Right hindlimb (tissue), 1 donor: ENCODE measurements around the gene RAB11B.
A peak's percentile ranks its signal among the peaks of the same experiment; 100 is the strongest.
"Not testable (repeated sequence)": the region's sequence is repeated elsewhere in the genome, so short reads cannot be mapped to it uniquely, and the experiment has no call there.

Experiments used
- DNase-seq: peaks from one replicate; pipeline ENCODE4 v3.0.0-alpha.2; 2018

RAB11B gene

GRCh38 chr19:8396563-8397203 is 6.5 kb downstream of the RAB11B start:
- DNase-seq, result peak; percentile 62

GRCh38 chr19:8397271-8397670 is 7.1 kb downstream of the RAB11B start:
- DNase-seq, result no peak

GRCh38 chr19:8397746-8398310 is 7.7 kb downstream of the RAB11B start:
- DNase-seq, result no peak

- no peak for DNase-seq
These were observed 8.2 kb downstream of the RAB11B start for GRCh38 chr19:8398311-8398771.

GRCh38 chr19:8399681-8400188 is 9.6 kb downstream of the RAB11B start:
- DNase-seq, result no peak

GRCh38 chr19:8401981-8402411 is 11.8 kb downstream of the RAB11B start:
- DNase-seq, result no peak

- DNase-seq, result no peak
These were observed 13.1 kb downstream of the RAB11B start for GRCh38 chr19:8403098-8403819.

- DNase-seq, result no peak
These were observed 13.6 kb downstream of the RAB11B start for GRCh38 chr19:8403820-8404109.

- DNase-seq, result no peak
These were observed 14.4 kb downstream of the RAB11B start for GRCh38 chr19:8404391-8405151.

- DNase-seq, result not testable (repeated sequence)
These were observed 20.6 kb downstream of the RAB11B start for GRCh38 chr19:8410718-8411117.

GRCh38 chr19:8412783-8413628 is 22.8 kb downstream of the RAB11B start, which contains the start of gene MARCHF2:
Gene MARCHF2 (plus strand): TSS chr19:8413305. CDS start chr19:8421841, 8,536 bp downstream.
- DNase-seq, result peak; percentile 98

- DNase-seq, result no peak
These were observed 23.5 kb downstream of the RAB11B start for GRCh38 chr19:8413629-8413995.

- DNase-seq, result no peak
These were observed 26.6 kb downstream of the RAB11B start for GRCh38 chr19:8416796-8417195.

GRCh38 chr19:8421484-8422461 is 31.6 kb downstream of the RAB11B start:
- DNase-seq, result no peak

GRCh38 chr19:8423817-8424223 is 33.7 kb downstream of the RAB11B start:
- DNase-seq, result peak; percentile 92

- DNase-seq, result not testable (repeated sequence)
These were observed 35.2 kb downstream of the RAB11B start for GRCh38 chr19:8425331-8425730.

- no peak for DNase-seq
These were observed 36.1 kb downstream of the RAB11B start for GRCh38 chr19:8426283-8426682.

- no peak for DNase-seq
These were observed 38.9 kb downstream of the RAB11B start for GRCh38 chr19:8429044-8429443.

GRCh38 chr19:8429826-8430225 is 39.7 kb downstream of the RAB11B start:
- DNase-seq, result no peak

- DNase-seq, result no peak
These were observed 40.5 kb downstream of the RAB11B start for GRCh38 chr19:8430650-8431049.

- DNase-seq, result no peak
These were observed 48.1 kb downstream of the RAB11B start for GRCh38 chr19:8438236-8438635.
